Lower lobe of right lung (tissue), 2 donors: Measurements from ENCODE around the gene NEXMIF. TPM values are rescaled to one million over a fixed set of nuclear protein-coding genes. Genes with fewer than 3 reads are reported as not detected.
"Not testable (repeated sequence)": the region's sequence is repeated elsewhere in the genome, so short reads cannot be mapped to it uniquely, and the experiment has no call there.

Source experiments
- ATAC-seq, 2 donors: fragments of 200-7000 bp; cut with Tn5 transposase; one replicate each; pipeline ENCODE4 v1.9.1; 2020 to 2022; ENCODE audit warnings: mild to moderate bottlenecking in 2 of 2, moderate library complexity in 2 of 2
- DNase-seq: peaks from one replicate; pipeline ENCODE4 v3.0.0-alpha.2; 2020
- H3K27ac ChIP-seq: fragments of 200-600 bp; one replicate; pipeline ENCODE4 v1.8.0; 2022
- H3K27me3 ChIP-seq: fragments of 200-600 bp; one replicate; pipeline ENCODE4 v1.8.0; 2022; ENCODE audit warnings: low read depth
- H3K36me3 ChIP-seq: fragments of 200-600 bp; one replicate; pipeline ENCODE4 v1.8.0; 2022; ENCODE audit warnings: mild to moderate bottlenecking
- H3K4me1 ChIP-seq: fragments of 200-600 bp; one replicate; pipeline ENCODE4 v1.8.0; 2022
- H3K4me3 ChIP-seq: fragments of 200-600 bp; one replicate; pipeline ENCODE4 v1.8.0; 2022; ENCODE audit warnings: mild to moderate bottlenecking
- H3K9me3 ChIP-seq: fragments of 200-600 bp; one replicate; pipeline ENCODE4 v1.8.0; 2022
- CTCF ChIP-seq: fragments of 200-600 bp; IDR thresholded peaks from one replicate; pipeline ENCODE4 v1.8.0; 2022; ENCODE audit warnings: antibody characterized with exemption, mild to moderate bottlenecking
- intact Hi-C: fragments of 100-400 bp; cut with DNase I; formaldehyde crosslinking; loops from one replicate; pipeline ENCODE4 v1.11.0; 2022
- total RNA-seq: library from RNA; stranded (reverse); fragmentation: NEBNext Ultra II Directional; extraction: Animal tissue kit (Norgen Biotek cat#: 25700); gene quantifications from one replicate; pipeline ENCODE4 v1.2.1, GENCODE V29; 2021
- donor health status: DM: no; HTN: yes; CAD: no; lungs with severe emphysema.

NEXMIF gene
- total RNA-seq, 1 donor from 2014 or later, result 0.74 TPM

GRCh38 chrX:74902806-74903205 is 22.4 kb downstream of the NEXMIF start:
- ATAC-seq, result peak; percentile 75 to 91
- intact Hi-C loops, result no loop called here
- Histone ChIP-seq H3K27ac (no peak overlapping the region), H3K9me3 (no peaks in the 10 kb centered on the region), H3K4me3 (no peak overlapping the region), H3K27me3 (no peaks in the 10 kb centered on the region), H3K36me3 (no peaks in the 10 kb centered on the region), H3K4me1 (no peaks in the 10 kb centered on the region)
- no peak for DNase-seq
- TF ChIP-seq CTCF, result no peak

- TF ChIP-seq CTCF, result no peak
- no peaks in the 10 kb centered on the region for H3K4me1 ChIP-seq
- H3K4me3 ChIP-seq, result no peak overlapping the region
- no peak overlapping the region for H3K27ac ChIP-seq
- DNase-seq (no peak), ATAC-seq (no peak)
- H3K27me3 ChIP-seq, result no peaks in the 10 kb centered on the region
- intact Hi-C loops, result no loop called here
- H3K36me3 ChIP-seq, result no peaks in the 10 kb centered on the region
- H3K9me3 ChIP-seq, result no peaks in the 10 kb centered on the region
Measured at GRCh38 chrX:74892561-74892960, 32.7 kb downstream of the NEXMIF start.

- no peaks in the 10 kb centered on the region for H3K9me3 ChIP-seq
- H3K27ac ChIP-seq, result no peak overlapping the region
- DNase-seq (no peak), ATAC-seq (no peak)
- H3K36me3 ChIP-seq, result no peaks in the 10 kb centered on the region
- TF ChIP-seq CTCF, result no peak
- no peak overlapping the region for H3K4me3 ChIP-seq
- no peaks in the 10 kb centered on the region for H3K4me1 ChIP-seq
- H3K27me3 ChIP-seq, result no peaks in the 10 kb centered on the region
- intact Hi-C loops, result no loop called here
Measured at GRCh38 chrX:74890676-74891430, 34.4 kb downstream of the NEXMIF start.

GRCh38 chrX:74882383-74882782 is 42.9 kb downstream of the NEXMIF start:
- not testable (repeated sequence) for H3K36me3 ChIP-seq, DNase-seq

GRCh38 chrX:74865725-74866124 is 59.5 kb downstream of the NEXMIF start:
- Histone ChIP-seq H3K36me3 (no peaks in the 10 kb centered on the region), H3K9me3 (peaks cover 4% of the 10 kb centered on the region), H3K27me3 (no peaks in the 10 kb centered on the region), H3K27ac (no peak overlapping the region), H3K4me3 (no peak overlapping the region), H3K4me1 (no peaks in the 10 kb centered on the region)
- DNase-seq (no peak), ATAC-seq (no peak)
- intact Hi-C loops, result no loop called here
- TF ChIP-seq CTCF, result no peak

More at GRCh38 chrX:74882383-74882782, 42.9 kb downstream of the NEXMIF start:
- intact Hi-C loops, H3K4me1 ChIP-seq, H3K27ac ChIP-seq, H3K27me3 ChIP-seq, H3K9me3 ChIP-seq, H3K4me3 ChIP-seq, ATAC-seq: not testable (repeated sequence)

GRCh38 chrX:74853255-74853654 is 72.0 kb downstream of the NEXMIF start:
- Histone ChIP-seq H3K9me3 (peaks cover 7% of the 10 kb centered on the region), H3K4me3 (no peak overlapping the region), H3K4me1 (no peaks in the 10 kb centered on the region), H3K27ac (no peak overlapping the region), H3K36me3 (no peaks in the 10 kb centered on the region), H3K27me3 (no peaks in the 10 kb centered on the region)
- DNase-seq (no peak), ATAC-seq (no peak)
- no peak for TF ChIP-seq CTCF
- intact Hi-C loops, result no loop called here
